Calu3 (cell line): ENCODE results near the gene GBF1. TPM values are rescaled to one million over a fixed set of nuclear protein-coding genes. Genes with fewer than 3 reads are reported as not detected.
A peak's percentile ranks its signal among the peaks of the same experiment; 100 is the strongest.

ENCODE experiments used
- Bru-seq: library from RNA; stranded (reverse); fragments of 400-500 nt; gene quantifications from one replicate; lab custom pipeline; 2021; lab: Mats Ljungman, UMichigan
- BruChase-seq, 2 experiments: library from RNA; stranded (reverse); fragments of 400-500 nt; gene quantifications; one replicate each; lab custom pipeline; 2021; lab: Mats Ljungman, UMichigan
- BruUV-seq: library from RNA; stranded (reverse); fragments of 400-500 nt; replicated peaks from 2 replicates; lab custom pipeline; 2021; lab: Mats Ljungman, UMichigan
- CTCF ChIA-PET: fragments of 300-600 bp; sonication (Branson Sonifier 250); formaldehyde crosslinking; loops from one replicate; lab custom pipeline; 2022; ENCODE audit warnings: antibody characterized with exemption; lab: Charles Lee
- DNase-seq: peaks from one replicate; pipeline ENCODE4 v3.0.0; 2022
- H3K27ac Mint-ChIP-seq: one replicate; pipeline ENCODE4 v1.8.0; 2022; ENCODE audit warnings: mixed read lengths; ENCODE audit not compliant: unreplicated experiment
- H3K27me3 Mint-ChIP-seq: one replicate; pipeline ENCODE4 v1.8.0; 2022; ENCODE audit warnings: mixed read lengths; ENCODE audit not compliant: unreplicated experiment
- H3K36me3 Mint-ChIP-seq: one replicate; pipeline ENCODE4 v1.8.0; 2022; ENCODE audit warnings: mild to moderate bottlenecking, moderate library complexity, mixed read lengths; ENCODE audit not compliant: insufficient read depth, unreplicated experiment
- H3K4me1 Mint-ChIP-seq: one replicate; pipeline ENCODE4 v1.8.0; 2022; ENCODE audit warnings: mild to moderate bottlenecking, low read depth, mixed read lengths; ENCODE audit not compliant: unreplicated experiment
- H3K4me3 Mint-ChIP-seq: one replicate; pipeline ENCODE4 v1.8.0; 2022; ENCODE audit warnings: mild to moderate bottlenecking, low read depth, moderate library complexity, mixed read lengths; ENCODE audit not compliant: unreplicated experiment
- H3K9me3 Mint-ChIP-seq: one replicate; pipeline ENCODE4 v1.8.0; 2022; ENCODE audit warnings: low read depth, mixed read lengths; ENCODE audit not compliant: unreplicated experiment
- CTCF ChIP-seq: fragments of 200-600 bp; IDR thresholded peaks from one replicate; pipeline ENCODE4 v1.8.0; 2022; ENCODE audit warnings: antibody characterized with exemption; ENCODE audit not compliant: unreplicated experiment
- intact Hi-C: fragments of 100-400 bp; cut with micrococcal nuclease; formaldehyde crosslinking; loops from one replicate; pipeline ENCODE4 v1.10.0; 2022; ENCODE audit not compliant: unreplicated experiment
- long read RNA-seq: library from polyadenylated mRNA; stranded (forward); transcript quantifications from one replicate; pipeline ENCODE4 v2.0.0, GENCODE V29; 2022
- total RNA-seq: library from RNA; stranded (reverse); gene quantifications from 2 replicates; pipeline ENCODE4 v1.2.3, GENCODE V29; 2022

The GBF1 gene
- total RNA-seq (34.6 and 36.1 TPM in 2 replicates), Bru-seq, nascent RNA (percentile 79 among the genes with signal in this experiment), BruChase-seq, experiment 1, labeled RNA remaining after a 6-hour chase (percentile 77 among the genes with signal in this experiment), BruChase-seq, experiment 2, labeled RNA remaining after a 2-hour chase (percentile 71 among the genes with signal in this experiment)
- long read RNA-seq, full-length matches to known transcripts, result 2 of 14 reads
- long read RNA-seq, partial matches to known transcripts, result 9 of 14 reads
- long read RNA-seq, other reads (novel, unspliced or antisense), result 3 of 14 reads

GRCh38 chr10:102245082-102245931 lies at the start of gene GBF1:
GBF1 (plus strand) TSS chr10:102245532; CDS start chr10:102258939, 13,407 bp downstream.
- H3K4me1 Mint-ChIP-seq, result peaks cover 21% of the 10 kb centered on the region
- CTCF ChIA-PET, result interaction anchor here (0.5 to 1.0 kb wide), 4 partner anchors 14 to 944 kb away, joined by 3 read pairs; no protein-coding TSS in a partner anchor
- DNase-seq, result peak; percentile 84

GRCh38 chr10:102196893-102197292 lies 48.4 kb upstream of the GBF1 start:
- Mint-ChIP-seq H3K9me3 (peaks cover 2% of the 10 kb centered on the region), H3K4me1 (no peaks in the 10 kb centered on the region), H3K4me3 (no peak overlapping the region), H3K27ac (no peak overlapping the region), H3K36me3 (peaks cover 5% of the 10 kb centered on the region), H3K27me3 (peaks cover 16% of the 10 kb centered on the region)
- DNase-seq, result no peak
- CTCF ChIA-PET, result no interaction called here
- TF ChIP-seq CTCF, result no peak
- no TSS peak for BruUV-seq
- intact Hi-C loops, result no loop called here

More at GRCh38 chr10:102245082-102245931, at the start of gene GBF1:
- H3K36me3 Mint-ChIP-seq, result peaks cover 27% of the 10 kb centered on the region
- H3K9me3 Mint-ChIP-seq, result no peaks in the 10 kb centered on the region
- BruUV-seq, result no TSS peak
- H3K27me3 Mint-ChIP-seq, result no peaks in the 10 kb centered on the region
- peak within 1 kb of the TSS; percentile 89 for H3K4me3 Mint-ChIP-seq
- peak within 1 kb of the TSS; percentile 89 for H3K27ac Mint-ChIP-seq
- intact Hi-C loops, result no loop called here
- no peak for TF ChIP-seq CTCF

- intact Hi-C loops, result no loop called here
- H3K27ac Mint-ChIP-seq, result no peak overlapping the region
- H3K4me3 Mint-ChIP-seq, result no peak overlapping the region
- no peaks in the 10 kb centered on the region for H3K4me1 Mint-ChIP-seq
- CTCF ChIA-PET, result no interaction called here
- H3K36me3 Mint-ChIP-seq, result peaks cover 5% of the 10 kb centered on the region
- DNase-seq, result no peak
- no TSS peak for BruUV-seq
- peaks cover 27% of the 10 kb centered on the region for H3K27me3 Mint-ChIP-seq
- no peak for TF ChIP-seq CTCF
- H3K9me3 Mint-ChIP-seq, result peaks cover 7% of the 10 kb centered on the region
Observed at GRCh38 chr10:102198027-102198426, 47.3 kb upstream of the GBF1 start.

GRCh38 chr10:102200751-102201640 lies 44.3 kb upstream of the GBF1 start:
- peaks cover 28% of the 10 kb centered on the region for H3K27me3 Mint-ChIP-seq
- TF ChIP-seq CTCF, result no peak
- H3K4me1 Mint-ChIP-seq, result no peaks in the 10 kb centered on the region
- intact Hi-C loops, result no loop called here
- H3K27ac Mint-ChIP-seq, result no peak overlapping the region
- H3K9me3 Mint-ChIP-seq, result peaks cover 9% of the 10 kb centered on the region
- BruUV-seq, result no TSS peak
- H3K4me3 Mint-ChIP-seq, result no peak overlapping the region
- H3K36me3 Mint-ChIP-seq, result peaks cover 5% of the 10 kb centered on the region
- no peak for DNase-seq
- CTCF ChIA-PET, result no interaction called here
